Islet of Langerhans (tissue), 1 donor: ENCODE results near the gene TMEM131L.
"Not testable (repeated sequence)": the region's sequence is repeated elsewhere in the genome, so short reads cannot be mapped to it uniquely, and the experiment has no call there.

Source experiments
- FAIRE-seq: peaks from one replicate; lab custom pipeline; 2011; peaks lifted over from hg19 to GRCh38; lab: Jason Lieb, UNC

The TMEM131L gene

DNA sequence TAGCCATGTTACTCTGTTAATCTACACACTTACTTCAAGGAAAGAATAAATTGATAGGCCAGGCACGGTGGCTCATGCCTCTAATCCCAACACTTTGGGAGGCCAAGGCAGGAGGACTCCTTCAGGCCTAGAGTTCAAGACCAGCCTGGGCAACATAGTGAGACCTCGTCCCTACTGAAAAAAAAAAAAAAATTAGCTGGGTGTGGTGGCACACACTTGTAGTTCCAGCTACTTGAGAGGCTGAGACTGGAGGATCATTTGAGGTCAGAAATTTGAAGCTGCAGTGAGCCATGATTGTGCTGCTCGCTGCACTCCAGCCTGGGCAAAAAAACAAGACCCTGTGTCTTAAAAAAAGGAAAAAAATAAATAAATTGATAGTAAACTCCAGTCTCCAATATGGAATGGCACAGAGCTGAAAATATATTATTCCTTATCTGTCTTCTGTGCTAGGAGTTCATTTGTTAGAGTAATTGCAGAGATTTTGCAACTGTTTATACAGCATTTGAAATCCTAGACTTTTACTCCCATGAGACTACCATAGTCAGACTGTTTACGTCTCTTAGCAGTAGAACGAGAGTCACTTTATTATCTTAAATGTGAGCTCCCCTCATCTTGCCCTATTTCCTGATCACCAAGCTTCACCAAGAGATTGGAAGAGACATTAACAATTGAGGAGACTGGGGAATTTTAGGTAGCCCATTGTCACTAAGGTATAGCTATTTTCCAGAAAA is 18.8 kb upstream of the TMEM131L start:
- no peak for FAIRE-seq

DNA sequence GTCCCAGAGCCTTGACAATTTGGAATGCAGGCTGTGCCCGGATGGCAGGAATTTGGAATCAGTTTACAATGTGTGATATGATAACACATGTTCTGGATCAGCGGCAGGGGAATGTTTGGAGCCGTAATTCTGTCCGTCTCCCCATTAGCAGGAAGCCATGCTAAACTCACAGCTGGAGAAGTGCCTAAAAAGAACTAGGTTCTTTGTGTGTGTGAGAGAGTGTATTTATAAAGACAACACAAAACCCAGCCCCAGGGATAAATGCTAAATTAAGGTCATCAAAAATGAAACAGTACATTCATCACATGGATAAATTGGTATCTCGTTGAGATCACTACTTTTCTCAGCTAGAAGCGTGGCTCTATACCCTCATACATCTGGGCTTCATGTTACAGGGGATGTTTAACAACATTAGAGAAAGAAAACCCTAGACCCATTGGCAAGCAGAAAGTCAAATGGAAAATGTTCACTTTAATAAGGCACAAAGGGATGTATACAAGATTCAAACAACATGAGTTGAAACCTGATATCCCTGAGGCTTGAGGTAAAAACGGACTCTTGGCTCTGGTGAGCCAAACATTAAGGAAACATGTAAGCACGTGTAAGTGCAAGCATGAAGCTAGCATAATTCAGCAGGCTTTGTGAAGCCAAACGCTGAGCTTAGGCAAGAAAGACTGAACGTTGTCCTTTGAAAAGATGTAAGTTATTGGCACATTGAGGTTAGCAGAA is 18.0 kb upstream of the TMEM131L start:
- no peak for FAIRE-seq

DNA sequence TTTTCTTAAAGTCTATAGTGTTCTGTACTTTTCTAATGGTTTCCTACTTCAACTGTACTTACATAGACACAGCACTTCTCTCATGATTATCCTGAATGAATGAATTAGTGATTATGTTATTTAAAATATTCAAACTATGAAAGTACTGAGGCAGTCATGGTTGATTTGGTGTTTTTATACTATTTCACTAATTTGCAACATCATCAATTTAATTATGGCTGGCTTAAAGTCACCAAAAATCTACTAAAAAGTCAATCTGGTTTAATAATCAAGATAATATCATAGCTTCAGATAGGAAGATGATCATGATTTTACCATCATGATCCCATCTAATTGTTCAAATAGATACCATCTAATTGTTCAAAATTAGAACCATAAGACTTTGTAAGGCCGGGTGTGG is 16.8 kb upstream of the TMEM131L start:
- FAIRE-seq, result no peak

DNA sequence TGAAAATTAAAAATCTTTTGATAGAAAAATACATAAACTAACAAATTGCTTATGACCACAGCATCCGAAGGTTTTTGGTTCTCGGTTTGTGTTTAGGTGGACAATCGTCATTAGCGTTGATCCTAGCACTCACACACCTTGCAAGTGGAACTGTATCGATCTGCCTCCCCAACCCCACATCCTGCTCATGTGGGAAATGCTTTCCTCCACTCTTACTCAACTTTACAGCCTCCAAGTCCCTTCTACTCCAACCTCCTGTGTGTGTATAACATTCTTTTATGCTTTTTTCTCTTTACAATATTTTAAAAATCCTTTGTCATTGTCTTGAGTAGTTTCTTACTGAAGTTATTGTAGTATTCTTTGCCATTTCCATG is 15.6 kb upstream of the TMEM131L start:
- no peak for FAIRE-seq

DNA sequence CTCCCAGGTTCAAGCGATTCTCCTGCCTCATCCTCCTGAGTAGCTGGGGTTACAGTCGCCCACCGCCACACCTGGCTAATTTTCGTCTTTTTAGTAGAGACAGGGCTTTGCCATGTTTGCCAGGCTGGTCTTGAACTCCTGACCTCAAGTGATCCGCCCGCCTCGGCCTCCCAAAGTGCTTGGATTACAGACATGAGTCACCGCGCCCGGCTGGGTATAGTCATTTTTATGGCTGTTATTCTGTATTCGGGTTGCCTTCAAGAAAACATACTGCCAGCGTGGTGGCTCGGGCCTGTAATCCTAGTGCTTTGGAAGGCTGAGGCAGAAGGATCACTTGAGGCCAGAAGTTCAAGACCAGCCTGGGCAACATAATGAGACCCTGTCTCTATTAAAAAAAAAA is 15.0 kb upstream of the TMEM131L start:
- not testable (repeated sequence) for FAIRE-seq

DNA sequence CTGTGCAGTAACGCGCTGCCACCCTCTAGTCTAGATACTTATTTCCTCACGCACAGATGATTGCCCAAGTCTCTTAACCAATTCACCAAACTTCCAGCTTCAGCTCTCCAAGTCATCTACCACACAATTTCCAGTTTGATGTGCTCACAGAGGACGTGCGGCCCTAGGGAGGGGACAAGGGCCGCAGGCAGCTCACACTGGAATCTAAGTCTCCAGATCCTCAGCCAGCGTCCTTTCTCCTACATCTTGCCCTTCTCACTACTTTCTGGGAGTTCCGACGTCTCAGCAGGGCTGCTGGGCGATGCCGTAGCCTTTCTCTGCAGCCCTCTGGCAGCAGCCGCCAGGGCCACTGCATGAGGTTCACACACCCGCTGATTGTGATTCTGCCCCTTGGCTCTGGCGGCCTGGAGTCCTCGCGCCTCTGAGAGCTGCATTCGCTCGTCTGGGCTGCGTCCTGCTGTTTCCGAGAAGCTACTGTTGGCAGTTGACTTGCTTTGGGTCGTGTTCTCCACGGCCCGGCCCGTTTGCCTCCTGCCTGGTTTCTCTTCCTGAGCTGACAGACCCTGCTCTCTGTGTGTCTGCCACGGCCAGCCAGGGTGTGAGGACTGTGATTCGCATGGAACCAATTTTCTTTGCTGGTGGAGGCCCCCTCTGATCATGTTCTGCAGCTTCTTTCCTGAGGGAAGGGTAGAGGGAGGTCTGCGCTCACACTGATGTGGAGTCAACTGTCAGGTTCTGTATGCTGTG is 14.1 kb upstream of the TMEM131L start:
- FAIRE-seq, result no peak

DNA sequence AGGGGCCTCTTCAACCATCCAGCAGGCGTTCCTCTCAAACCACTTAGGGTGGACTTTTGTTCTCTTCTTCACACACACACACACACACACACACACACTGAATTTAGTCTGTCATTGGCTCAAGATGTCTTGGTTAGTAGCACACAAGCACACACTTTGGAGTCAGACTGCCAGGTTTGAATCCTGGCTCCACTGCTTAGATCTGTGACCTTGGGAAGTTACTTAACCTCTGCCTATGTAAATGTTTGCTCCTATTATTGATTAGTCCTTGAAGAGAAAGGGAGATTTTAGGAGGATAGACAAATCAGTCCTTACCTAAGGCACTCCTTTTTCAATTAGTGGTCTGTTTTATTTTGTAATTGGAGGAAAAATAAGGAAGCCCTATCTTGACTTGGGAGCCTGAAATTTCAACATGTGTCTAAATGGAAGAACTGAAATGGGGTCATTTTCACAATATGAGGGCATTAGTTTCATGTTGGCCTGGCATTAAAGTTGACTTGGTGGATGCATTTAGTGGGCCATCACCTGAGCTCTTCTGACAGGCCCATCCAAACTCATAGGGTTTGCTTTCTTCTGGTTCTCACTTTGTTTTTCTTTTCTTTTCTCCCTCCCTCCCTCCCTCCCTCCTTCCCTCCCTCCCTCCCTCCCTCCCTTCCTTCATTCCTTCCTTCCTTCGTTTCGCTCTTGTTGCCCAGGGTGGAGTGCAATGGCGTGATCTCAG is 13.3 kb upstream of the TMEM131L start:
- no peak for FAIRE-seq

DNA sequence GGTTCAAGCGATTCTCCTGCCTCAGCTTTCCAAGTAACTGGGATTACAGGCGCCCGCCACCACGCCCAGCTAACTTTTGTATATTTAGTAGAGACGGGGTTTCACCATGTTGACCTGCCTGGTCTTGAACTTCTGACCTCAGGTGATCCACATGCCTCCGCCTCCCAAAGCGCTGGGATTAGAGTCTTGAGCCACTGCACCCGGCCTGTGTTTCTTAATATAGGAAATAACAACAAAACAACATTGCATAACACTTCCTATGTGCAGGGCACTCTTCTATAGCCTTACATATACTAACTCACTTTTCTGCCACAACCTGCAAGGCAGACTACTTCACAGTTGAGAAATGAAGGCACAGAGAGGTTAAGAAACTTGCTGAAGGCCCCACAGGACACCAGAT is 12.8 kb upstream of the TMEM131L start:
- no peak for FAIRE-seq

DNA sequence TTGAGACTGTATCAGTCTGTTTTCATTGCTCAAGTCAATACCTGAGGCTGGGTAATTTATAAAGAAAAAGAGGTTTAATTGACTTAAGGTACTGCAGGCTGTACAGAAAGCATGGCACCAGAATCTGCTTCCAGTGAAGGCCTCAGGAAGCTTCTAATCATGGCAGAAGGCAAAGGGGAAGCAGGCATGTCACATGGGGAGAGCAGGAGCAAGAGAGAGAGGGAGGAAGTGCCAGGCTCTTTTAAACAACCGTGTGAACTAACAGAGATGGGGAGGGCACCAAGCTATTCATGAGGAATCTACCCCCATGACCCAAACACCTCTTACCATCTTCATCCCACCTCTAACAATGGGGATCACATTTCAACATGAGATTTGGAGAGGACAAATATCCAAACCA is 7.2 kb upstream of the TMEM131L start:
- no peak for FAIRE-seq

DNA sequence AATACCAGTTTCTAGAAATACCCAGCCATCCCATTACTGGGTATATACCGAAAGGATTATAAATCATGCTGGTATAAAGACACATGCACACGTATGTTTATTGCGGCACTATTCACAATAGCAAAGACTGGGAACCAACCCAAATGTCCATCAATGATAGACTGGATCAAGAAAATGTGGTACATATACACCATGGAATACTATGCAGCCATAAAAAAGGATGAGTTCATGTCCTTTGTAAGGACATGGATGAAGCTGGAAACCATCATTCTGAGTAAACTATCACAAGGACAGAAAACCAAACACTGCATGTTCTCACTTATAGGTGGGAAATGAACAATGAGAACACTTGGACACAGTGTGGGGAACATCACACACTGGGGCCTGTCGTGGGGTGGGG is 4.6 kb upstream of the TMEM131L start:
- FAIRE-seq, result not testable (repeated sequence)

DNA sequence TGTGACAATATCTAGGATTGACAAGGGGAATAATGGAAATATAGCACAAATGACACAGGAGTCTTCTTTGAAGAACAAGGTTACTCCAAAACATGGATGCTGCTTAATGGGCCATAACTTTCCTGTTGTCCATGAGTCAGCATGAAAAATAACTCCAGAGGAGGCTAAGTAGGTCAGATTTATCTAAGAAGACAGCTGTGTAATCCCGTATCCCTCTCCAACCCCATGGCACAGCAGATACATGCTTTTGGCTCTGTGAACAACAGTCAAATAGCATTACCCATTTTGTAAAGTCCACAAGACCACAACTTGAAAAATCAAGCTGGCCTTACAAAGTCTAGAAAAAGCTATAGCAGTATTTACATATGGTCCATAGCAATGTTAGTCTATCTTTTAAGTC is 2.1 kb upstream of the TMEM131L start:
- no peak for FAIRE-seq

DNA sequence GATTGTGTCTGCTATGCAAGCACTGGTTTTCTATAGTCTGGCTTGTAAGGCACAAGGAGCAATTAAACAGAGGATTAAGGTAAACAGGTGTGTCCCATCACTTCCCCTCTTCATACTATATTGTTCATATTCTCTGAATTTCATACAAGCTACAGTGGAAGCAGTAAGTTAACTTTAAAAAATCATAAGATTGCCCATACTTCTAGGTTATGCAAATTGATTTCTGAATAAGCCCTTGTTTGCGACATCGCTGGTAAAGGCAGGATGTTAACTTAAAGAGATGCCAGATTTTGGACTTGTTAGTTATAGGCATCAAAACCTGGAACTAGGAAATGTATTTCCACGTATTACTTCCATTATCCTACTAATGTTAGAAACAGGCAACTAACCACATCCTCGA is 1.0 kb upstream of the TMEM131L start:
- no peak for FAIRE-seq

DNA sequence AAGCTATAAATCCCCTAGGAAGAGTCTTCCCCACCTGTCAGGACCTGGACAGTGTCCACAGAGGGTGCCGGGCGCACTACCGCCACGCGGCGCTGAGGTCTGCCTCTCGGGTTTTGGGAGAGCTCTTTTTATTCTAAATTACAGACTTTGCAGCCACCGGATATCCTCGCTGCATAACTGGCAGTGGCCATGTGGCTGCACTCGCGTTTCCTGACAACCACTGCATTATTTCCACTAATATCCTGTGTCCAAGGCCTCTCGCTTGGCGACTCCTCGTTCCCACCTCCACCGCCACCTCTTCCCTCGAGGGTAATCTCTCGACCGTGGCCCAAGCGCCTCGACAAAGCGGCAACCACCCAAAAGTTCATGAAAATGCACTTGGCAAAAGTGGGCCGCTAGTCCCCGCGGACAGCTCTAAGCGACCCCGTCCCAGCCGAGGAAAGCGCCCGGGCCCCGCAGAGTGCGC is 512 bp upstream of the TMEM131L start:
- FAIRE-seq, result no peak

DNA sequence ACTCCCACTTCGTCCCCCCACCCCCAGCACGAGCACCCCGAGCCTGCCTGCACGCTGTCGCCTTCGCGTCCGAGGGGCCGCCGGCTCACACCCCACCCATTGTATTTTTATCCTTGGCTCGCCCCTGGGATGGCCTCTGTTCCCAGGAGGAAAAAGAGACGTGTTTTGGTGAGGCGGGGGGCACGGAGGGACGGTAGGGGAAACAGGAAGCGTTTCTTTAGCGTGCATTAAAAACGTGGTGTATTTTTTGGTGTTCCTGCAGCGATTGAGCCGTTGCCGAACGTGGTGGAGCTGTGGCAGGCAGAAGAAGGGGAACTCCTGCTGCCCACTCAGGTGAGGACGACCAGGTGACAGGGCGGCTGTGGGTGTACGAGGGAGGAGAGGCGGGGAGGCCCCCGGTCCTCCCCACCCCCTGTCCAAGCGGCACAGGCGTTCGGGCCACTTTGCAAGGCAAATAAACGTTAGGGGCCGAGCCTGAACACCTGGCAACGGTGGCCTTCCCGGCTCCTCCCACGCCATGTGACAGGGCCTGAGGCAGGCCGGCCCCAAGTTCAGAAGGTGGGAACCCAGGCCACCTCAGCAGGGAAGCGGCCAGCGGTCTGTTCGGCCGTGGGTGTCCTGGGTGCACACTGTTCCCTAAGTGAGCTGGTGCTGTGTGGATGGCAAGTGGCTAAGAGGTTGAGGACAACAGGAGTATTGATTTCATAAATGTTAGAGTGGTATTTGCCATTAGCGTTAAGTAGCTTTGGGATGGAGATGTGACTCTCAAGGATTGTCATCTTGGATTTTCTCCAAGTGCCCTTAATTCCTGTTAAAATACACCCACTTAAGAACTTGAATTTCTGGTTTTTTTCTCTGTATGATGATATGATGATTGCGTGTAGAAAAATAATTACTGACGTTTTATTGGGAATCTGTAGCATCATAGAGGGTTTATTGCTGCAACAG is 1.1 kb downstream of the TMEM131L start:
- FAIRE-seq, result no peak

DNA sequence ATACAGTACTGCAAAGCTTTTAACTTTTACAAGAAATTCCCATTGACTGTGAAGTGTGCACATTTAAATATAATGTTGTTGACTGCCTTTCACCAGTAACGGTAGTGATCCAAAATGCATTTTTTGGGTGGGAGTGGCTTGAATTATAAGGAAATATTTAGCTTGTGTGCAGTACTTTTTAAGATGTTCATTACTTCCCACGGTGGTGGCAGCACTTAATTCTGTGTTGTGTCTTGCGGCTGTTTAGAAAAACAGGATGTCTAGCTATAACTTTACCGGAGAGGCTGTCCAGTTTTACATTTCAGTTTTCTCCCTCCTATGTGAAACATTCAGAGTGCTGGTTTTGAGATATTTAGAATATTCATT is 1.7 kb downstream of the TMEM131L start:
- FAIRE-seq, result no peak

DNA sequence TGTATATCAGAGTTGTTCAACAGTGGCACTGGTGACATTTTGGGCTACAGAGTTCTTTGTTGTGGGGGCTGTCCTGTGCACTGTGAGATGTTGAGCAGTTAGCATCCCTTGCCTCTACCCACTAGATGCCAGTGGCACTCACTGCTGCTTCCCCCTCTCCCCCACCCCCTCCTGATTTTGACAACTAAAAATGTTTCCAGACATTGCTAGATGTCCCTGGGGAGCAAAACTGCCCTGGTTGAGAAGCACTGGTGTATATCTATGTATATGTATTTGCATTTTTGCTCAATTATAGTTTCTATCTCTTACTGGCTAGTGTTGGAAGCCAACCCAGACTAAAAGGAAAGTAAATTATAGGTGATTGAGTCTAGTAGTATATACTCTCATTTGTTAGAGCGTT is 2.4 kb downstream of the TMEM131L start:
- no peak for FAIRE-seq

DNA sequence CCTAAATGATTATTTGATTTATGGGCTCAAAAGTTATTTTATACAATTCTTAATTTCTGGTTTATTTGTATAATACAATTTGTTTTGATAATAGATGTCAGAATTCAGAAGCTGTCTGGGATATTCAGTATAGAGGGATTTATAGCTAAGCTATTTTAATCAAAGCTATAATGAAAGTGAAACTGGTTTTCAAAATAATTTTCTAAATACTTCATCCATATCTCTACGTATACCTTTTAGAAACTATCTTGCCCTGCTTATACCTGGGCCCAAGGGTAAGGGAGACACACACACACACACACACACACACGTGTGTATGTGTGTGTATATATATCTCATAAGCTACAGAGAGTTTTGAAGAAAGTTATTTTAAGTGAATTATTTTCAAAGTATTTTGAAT is 2.9 kb downstream of the TMEM131L start:
- FAIRE-seq, result peak; percentile 53

DNA sequence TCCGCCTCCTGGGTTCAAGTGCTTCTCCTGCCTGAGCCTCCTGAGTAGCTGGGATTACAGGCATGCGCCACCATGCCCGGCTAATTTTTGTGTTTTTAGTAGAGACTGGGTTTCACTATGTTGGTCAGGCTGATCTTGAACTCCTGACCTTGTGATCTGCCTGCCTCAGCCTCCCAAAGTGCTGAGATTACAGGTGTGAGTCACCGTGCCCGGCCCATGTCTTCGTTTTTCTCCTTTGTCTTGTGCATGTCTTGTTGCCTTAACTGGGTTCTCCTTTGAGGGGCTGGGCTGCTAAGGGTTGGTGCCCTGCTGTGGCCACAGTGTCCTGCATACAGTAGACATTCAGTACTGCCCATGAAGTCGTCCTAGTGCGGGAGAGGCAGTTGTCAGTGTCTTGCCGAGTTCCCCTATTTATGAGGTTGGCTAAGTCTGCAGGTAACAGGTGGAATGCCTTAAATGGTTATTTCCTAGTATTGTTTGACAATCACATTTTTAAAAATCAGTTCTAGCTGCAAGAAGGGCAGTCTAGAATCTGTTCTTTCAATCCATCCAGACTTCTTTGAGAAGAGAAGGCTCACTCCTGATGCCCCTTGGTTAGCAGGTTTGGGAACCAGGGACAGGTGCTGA is 5.0 kb downstream of the TMEM131L start:
- FAIRE-seq, result not testable (repeated sequence)

DNA sequence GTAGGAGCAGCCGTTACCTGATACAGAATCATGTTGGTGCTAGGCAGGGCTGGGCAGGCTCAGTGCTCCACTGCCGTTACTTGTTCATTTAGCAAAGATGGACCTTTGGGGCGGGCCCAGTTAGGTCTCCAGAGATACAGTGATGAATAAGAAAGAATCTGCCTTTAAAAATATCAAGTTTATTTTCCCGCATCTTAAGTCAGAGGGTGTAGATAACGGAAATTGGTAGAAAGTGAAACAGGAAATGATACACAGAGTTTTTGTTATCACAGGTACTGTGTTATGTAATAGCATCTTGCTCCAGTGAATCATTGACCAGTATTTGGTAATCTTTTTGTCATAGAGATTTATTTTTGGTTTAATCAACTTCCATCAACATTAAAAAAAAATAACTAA is 5.5 kb downstream of the TMEM131L start:
- no peak for FAIRE-seq

DNA sequence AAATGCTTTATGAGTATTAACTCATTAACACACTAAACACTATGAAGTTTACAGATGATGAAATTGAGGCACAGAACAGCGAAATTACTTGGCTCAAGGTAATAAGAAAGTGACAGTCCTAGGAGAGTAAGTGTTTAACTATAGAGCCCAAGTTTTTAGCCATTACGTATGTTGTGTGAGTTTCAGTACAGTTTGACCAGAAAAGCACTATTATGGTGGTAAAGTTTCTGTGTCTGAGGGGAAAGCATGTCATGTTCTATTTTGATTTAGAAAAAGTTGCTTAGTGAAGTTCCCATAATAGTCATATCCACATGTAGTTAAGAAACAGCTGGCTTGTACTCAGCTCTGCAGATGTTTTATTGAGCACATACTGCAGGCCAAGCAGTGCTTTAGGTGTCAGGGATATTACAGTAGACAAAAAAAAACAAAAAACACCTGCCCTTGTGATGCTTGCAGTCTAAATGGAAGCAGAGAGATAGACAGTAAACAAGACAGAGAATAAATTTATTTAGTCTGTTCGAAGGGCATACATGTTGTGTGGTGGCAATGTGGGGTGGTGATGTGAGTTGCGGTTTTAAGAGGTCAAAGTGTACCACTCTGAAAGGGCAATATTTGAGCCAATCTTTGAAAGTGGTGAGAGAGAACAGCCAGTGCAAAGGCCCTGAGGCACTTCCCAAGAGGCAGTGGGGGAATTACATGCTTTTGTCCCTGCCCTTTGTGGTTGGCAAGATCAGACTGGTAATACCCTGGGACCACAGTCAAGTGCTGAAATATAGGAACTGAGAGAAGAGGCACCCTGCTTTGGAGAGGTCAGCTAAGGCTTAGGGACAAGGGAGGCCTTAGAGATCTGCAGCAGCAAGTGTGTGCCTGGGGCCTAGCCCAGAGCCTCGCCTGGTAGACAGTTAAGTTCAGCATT is 6.2 kb downstream of the TMEM131L start:
- no peak for FAIRE-seq
